Body of pancreas (tissue), 4 donors: Measurements from ENCODE around the gene P2RX5. TPM values are rescaled to one million over a fixed set of nuclear protein-coding genes. Genes with fewer than 3 reads are reported as not detected.

Experiments used
- ATAC-seq: fragments of 150-250 bp; one replicate; pipeline ENCODE4 v1.9.1; 2016
- DNase-seq, 4 donors: peaks; one replicate each; pipeline ENCODE4 v3.0.0-alpha.2; 2019
- H3K27ac ChIP-seq, 4 donors: fragments of 200-600 bp; sonication (generic); 1 replicate in 3 of 4; 2 replicates in 1 of 4; pipeline versions ENCODE4 v1.5.1 to v1.6.1; 2016 to 2019; ENCODE audit warnings: mild to moderate bottlenecking in 1 of 4, mixed read lengths in 1 of 4, moderate library complexity in 1 of 4
- H3K27me3 ChIP-seq, 2 donors: fragments of 200-600 bp; sonication (generic); one replicate each; pipeline ENCODE4 v1.6.0; 2016; ENCODE audit warnings: mild to moderate bottlenecking in 1 of 2
- H3K36me3 ChIP-seq, 2 donors: fragments of 200-600 bp; sonication (generic); replicated peaks in 1 of 2; 2 replicates each; pipeline ENCODE4 v1.5.1; 2016; ENCODE audit warnings: low read depth in 2 of 2; ENCODE audit not compliant: insufficient read depth in 1 of 2
- H3K4me1 ChIP-seq: fragments of 200-600 bp; sonication (generic); one replicate; pipeline ENCODE4 v1.6.0; 2016
- H3K4me3 ChIP-seq, 2 donors: fragments of 200-600 bp; sonication (generic); 1 replicate in 1 of 2; 2 replicates in 1 of 2; pipeline ENCODE4 v1.5.1; 2016 to 2019
- H3K9me3 ChIP-seq, 3 donors: fragments of 200-600 bp; sonication (generic); 1 replicate in 2 of 3; 2 replicates in 1 of 3; pipeline ENCODE4 v1.5.1; 2016
- CTCF ChIP-seq, 7 experiments: fragments of 450-650 bp in 4 of 7; fragments of 200-600 bp in 3 of 7; sonication (generic) in 3 of 7; IDR thresholded peaks; one replicate each; pipeline ENCODE4 v1.5.1; 2016 to 2019; ENCODE audit warnings: antibody characterized with exemption in 7 of 7
- POLR2A ChIP-seq, 3 donors: fragments of 450-650 bp; IDR thresholded peaks; one replicate each; pipeline ENCODE4 v1.6.1; 2016; ENCODE audit warnings: antibody characterized with exemption in 3 of 3, mild to moderate bottlenecking in 2 of 3
- WGBS, 2 donors: methylation state at CpG; one replicate each; pipeline ENCODE4 v1.1.5; 2017; 5-methylcytosine and 5-hydroxymethylcytosine counted together
- intact Hi-C: fragments of 100-400 bp; cut with DNase I; formaldehyde crosslinking; loops from one replicate; pipeline ENCODE4 v1.15.1; 2023
- total RNA-seq, 2 donors: library from RNA; depleted of rRNA; stranded (reverse); fragments of >200 nt; gene quantifications; one replicate each; pipeline ENCODE4 v1.1.0, GENCODE V29; 2016

Gene P2RX5
- total RNA-seq, 2 donors from 2014 or later, result 0.52 to 0.99 TPM

GRCh38 chr17:3667366-3668278 lies 28.3 kb downstream of the P2RX5 start:
- peak overlapping the region; percentile 96 to 100 (median 100) for H3K27ac ChIP-seq
- peak; percentile 87 to 91 (median 88) for DNase-seq
- H3K27me3 ChIP-seq, result no peaks in the 10 kb centered on the region
- TF ChIP-seq CTCF (IDR thresholded peaks at IDR 0.05) (no peak), POLR2A (IDR thresholded peaks at IDR 0.05) (no peak)
- WGBS, 2 donors, result 2 to 4% methylated on average over 12 to 37 of the region's 39 CpGs
- H3K4me1 ChIP-seq, result peaks cover 42% of the 10 kb centered on the region
- intact Hi-C loops, result no loop called here
- peaks cover 6 to 10% of the 10 kb centered on the region in 2 donors for H3K36me3 ChIP-seq
- H3K9me3 ChIP-seq, result no peaks in the 10 kb centered on the region
- H3K4me3 ChIP-seq, result peak overlapping the region; percentile 72 to 83
- ATAC-seq, result peak; percentile 81

GRCh38 chr17:3666516-3666915 lies 29.4 kb downstream of the P2RX5 start:
- H3K4me3 ChIP-seq, result no peak overlapping the region
- TF ChIP-seq POLR2A (IDR thresholded peaks at IDR 0.05), result no peak
- TF ChIP-seq CTCF (IDR thresholded peaks at IDR 0.05), result no peak
- H3K36me3 ChIP-seq, result peaks cover 6 to 10% of the 10 kb centered on the region in 2 donors
- H3K27me3 ChIP-seq, result no peaks in the 10 kb centered on the region
- H3K4me1 ChIP-seq, result peaks cover 42% of the 10 kb centered on the region
- H3K9me3 ChIP-seq, result no peaks in the 10 kb centered on the region
- peak overlapping the region; percentile 21 to 100 (median 98) for H3K27ac ChIP-seq
- intact Hi-C loops, result no loop called here
- DNase-seq (no peak), ATAC-seq (no peak)
- WGBS, 2 donors, result 65 to 85% methylated on average over 6 of the region's 6 CpGs

GRCh38 chr17:3665834-3666233 lies 30.1 kb downstream of the P2RX5 start:
- H3K4me1 ChIP-seq, result peaks cover 42% of the 10 kb centered on the region
- H3K27me3 ChIP-seq, result no peaks in the 10 kb centered on the region
- ATAC-seq (no peak), DNase-seq (no peak)
- intact Hi-C loops, result no loop called here
- TF ChIP-seq POLR2A (IDR thresholded peaks at IDR 0.05), result no peak
- no peak for TF ChIP-seq CTCF (IDR thresholded peaks at IDR 0.05)
- H3K4me3 ChIP-seq, result no peak overlapping the region
- peak overlapping the region in 1 of 4 donors; percentile 34 for H3K27ac ChIP-seq
- 58 to 71% methylated on average over 5 of the region's 5 CpGs for WGBS, 2 donors
- H3K9me3 ChIP-seq, result no peaks in the 10 kb centered on the region
- H3K36me3 ChIP-seq, result peaks cover 6 to 10% of the 10 kb centered on the region in 2 donors

- H3K4me1 ChIP-seq, result peaks cover 49% of the 10 kb centered on the region
- H3K4me3 ChIP-seq, result no peak overlapping the region
- ATAC-seq, result no peak
- H3K27me3 ChIP-seq, result no peaks in the 10 kb centered on the region
- no peak for DNase-seq
- no peaks in the 10 kb centered on the region for H3K9me3 ChIP-seq
- peaks cover 6 to 10% of the 10 kb centered on the region in 2 donors for H3K36me3 ChIP-seq
- WGBS, 2 donors, result 90 to 94% methylated on average over 18 to 32 of the region's 33 CpGs
- TF ChIP-seq POLR2A (IDR thresholded peaks at IDR 0.05) (no peak), CTCF (IDR thresholded peaks at IDR 0.05) (no peak)
- no peak overlapping the region for H3K27ac ChIP-seq
- intact Hi-C loops, result no loop called here
Measured at GRCh38 chr17:3663102-3664011, 32.6 kb downstream of the P2RX5 start.
